SK-N-SH treated with all-trans-retinoic acid at 6 μM for 48 hours (cell line): Measurements from ENCODE around the gene DNASE2B.
"Not testable (repeated sequence)": the region's sequence is repeated elsewhere in the genome, so short reads cannot be mapped to it uniquely, and the experiment has no call there.

ENCODE experiments used
- ATAC-seq: fragments of 200-7000 bp; cut with Tn5 transposase; 3 replicates; pipeline ENCODE4 v1.9.1; 2020; ENCODE audit warnings: mild to moderate bottlenecking, moderate library complexity
- ARNTL ChIP-seq: fragments of 450-650 bp; formaldehyde crosslinking; IDR thresholded peaks from 2 replicates; pipeline ENCODE4 v1.5.0; 2020; ENCODE audit warnings: low read depth, mild to moderate bottlenecking, moderate library complexity, borderline replicate concordance
- CREB5 ChIP-seq: fragments of 250-450 bp; sonication (Bioruptor Pico); IDR thresholded peaks from 2 replicates; pipeline ENCODE4 v1.5.1; 2020; ENCODE audit warnings: low read depth, mild to moderate bottlenecking, moderate library complexity
- CSDC2 ChIP-seq: fragments of 250-450 bp; sonication (Bioruptor Pico); IDR thresholded peaks from 2 replicates; pipeline ENCODE4 v1.5.0; 2020; ENCODE audit warnings: mild to moderate bottlenecking, moderate library complexity
- CSRNP3 ChIP-seq: fragments of 250-450 bp; sonication (Bioruptor Pico); IDR thresholded peaks from 2 replicates; pipeline ENCODE4 v1.5.1; 2021; ENCODE audit warnings: mild to moderate bottlenecking, moderate library complexity
- ESRRG ChIP-seq: fragments of 250-450 bp; sonication (Bioruptor Pico); IDR thresholded peaks from 2 replicates; pipeline ENCODE4 v1.6.1; 2021; ENCODE audit warnings: mild to moderate bottlenecking
- GLIS3 ChIP-seq: fragments of 250-450 bp; sonication (Bioruptor Pico); IDR thresholded peaks from 2 replicates; pipeline ENCODE4 v1.5.0; 2020; ENCODE audit warnings: mild to moderate bottlenecking, moderate library complexity
- ISL1 ChIP-seq: fragments of 250-450 bp; sonication (Bioruptor Pico); IDR thresholded peaks from 2 replicates; pipeline ENCODE4 v2.1.2; 2022; ENCODE audit warnings: mild to moderate bottlenecking, moderate library complexity
- OSR1 ChIP-seq: fragments of 250-450 bp; sonication (Bioruptor Pico); IDR thresholded peaks from 2 replicates; pipeline ENCODE4 v1.8.0; 2022; ENCODE audit warnings: moderate library complexity, mild to moderate bottlenecking, inconsistent platforms
- PATZ1 ChIP-seq: fragments of 250-450 bp; sonication (Bioruptor Pico); IDR thresholded peaks from 2 replicates; pipeline ENCODE4 v1.8.0; 2020; ENCODE audit warnings: mild to moderate bottlenecking, moderate library complexity, borderline replicate concordance
- PPARA ChIP-seq: fragments of 250-450 bp; sonication (Bioruptor Pico); IDR thresholded peaks from 2 replicates; pipeline ENCODE4 v1.5.0; 2020; ENCODE audit warnings: mild to moderate bottlenecking, borderline replicate concordance
- RARB ChIP-seq: fragments of 250-450 bp; sonication (Bioruptor Pico); IDR thresholded peaks from 2 replicates; pipeline ENCODE4 v1.8.0; 2021; ENCODE audit warnings: mild to moderate bottlenecking, moderate library complexity
- SNAI2 ChIP-seq: fragments of 250-450 bp; sonication (Bioruptor Pico); IDR thresholded peaks from 2 replicates; pipeline ENCODE4 v1.5.0; 2020; ENCODE audit warnings: mild to moderate bottlenecking, moderate library complexity
- TCF4 ChIP-seq: fragments of 250-450 bp; sonication (Bioruptor Pico); IDR thresholded peaks from 2 replicates; pipeline ENCODE4 v1.8.0; 2021; ENCODE audit warnings: mild to moderate bottlenecking, moderate library complexity, borderline replicate concordance
- TSHZ2 ChIP-seq: fragments of 250-450 bp; sonication (Bioruptor Pico); IDR thresholded peaks from 2 replicates; pipeline ENCODE4 v1.5.0; 2020; ENCODE audit warnings: mild to moderate bottlenecking, moderate library complexity
- ZC3H10 ChIP-seq: fragments of 250-450 bp; sonication (Bioruptor Pico); IDR thresholded peaks from 2 replicates; pipeline ENCODE4 v1.5.1; 2021; ENCODE audit warnings: mild to moderate bottlenecking, moderate library complexity
- ZFP3 ChIP-seq: fragments of 250-450 bp; sonication (Bioruptor Pico); IDR thresholded peaks from 2 replicates; pipeline ENCODE4 v1.5.0; 2020; ENCODE audit warnings: mild to moderate bottlenecking, moderate library complexity
- ZNF565 ChIP-seq: fragments of 450-650 bp; formaldehyde crosslinking; conservative IDR thresholded peaks from 2 replicates; pipeline ENCODE4 v1.5.0; 2020; ENCODE audit warnings: low read depth, mild to moderate bottlenecking, moderate library complexity
- ZNF70 ChIP-seq: fragments of 450-650 bp; formaldehyde crosslinking; IDR thresholded peaks from 2 replicates; pipeline ENCODE4 v1.5.0; 2020; ENCODE audit warnings: mild to moderate bottlenecking, moderate library complexity
- ZNF8 ChIP-seq: fragments of 450-650 bp; formaldehyde crosslinking; IDR thresholded peaks from 2 replicates; pipeline ENCODE4 v1.5.0; 2020; ENCODE audit warnings: mild to moderate bottlenecking, moderate library complexity
- TF ChIP-seq, protein P1 (sequence below): fragments of 250-450 bp; sonication (Bioruptor Pico); IDR thresholded peaks from 2 replicates; pipeline ENCODE4 v1.8.0; 2021; ENCODE audit warnings: low read depth, mild to moderate bottlenecking, moderate library complexity, borderline replicate concordance

The DNASE2B gene

DNA sequence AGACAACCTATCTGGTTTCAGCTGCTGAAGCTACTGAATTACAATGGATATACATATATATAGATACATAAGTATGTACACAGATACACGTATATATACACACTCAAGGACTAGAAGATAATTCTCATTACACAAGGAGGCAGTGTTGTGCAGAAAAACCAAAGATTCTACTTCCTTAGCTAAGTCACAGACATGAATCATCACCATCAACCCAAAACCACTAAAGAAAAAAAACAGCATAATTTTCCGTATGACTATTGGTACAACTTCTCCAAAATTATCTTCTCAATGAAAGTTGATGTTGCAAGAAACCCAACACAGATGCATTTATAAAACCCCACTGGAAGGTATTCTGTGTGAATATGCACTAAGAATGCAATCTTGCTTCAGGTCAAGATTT lies 44.0 kb downstream of the DNASE2B start:
- TF ChIP-seq ISL1 (CRISPR knock-in tag) (no peak), ZNF70 (CRISPR knock-in tag) (no peak), GLIS3 (CRISPR knock-in tag) (no peak), ZC3H10 (CRISPR knock-in tag) (no peak), ZFP3 (CRISPR knock-in tag) (no peak), RARB (CRISPR knock-in tag) (no peak), SNAI2 (CRISPR knock-in tag) (no peak), PPARA (no peak), OSR1 (CRISPR knock-in tag) (no peak), CSDC2 (no peak), TCF4 (CRISPR knock-in tag) (no peak), TSHZ2 (no peak), ARNTL (no peak)
- TF ChIP-seq, protein P1, sequence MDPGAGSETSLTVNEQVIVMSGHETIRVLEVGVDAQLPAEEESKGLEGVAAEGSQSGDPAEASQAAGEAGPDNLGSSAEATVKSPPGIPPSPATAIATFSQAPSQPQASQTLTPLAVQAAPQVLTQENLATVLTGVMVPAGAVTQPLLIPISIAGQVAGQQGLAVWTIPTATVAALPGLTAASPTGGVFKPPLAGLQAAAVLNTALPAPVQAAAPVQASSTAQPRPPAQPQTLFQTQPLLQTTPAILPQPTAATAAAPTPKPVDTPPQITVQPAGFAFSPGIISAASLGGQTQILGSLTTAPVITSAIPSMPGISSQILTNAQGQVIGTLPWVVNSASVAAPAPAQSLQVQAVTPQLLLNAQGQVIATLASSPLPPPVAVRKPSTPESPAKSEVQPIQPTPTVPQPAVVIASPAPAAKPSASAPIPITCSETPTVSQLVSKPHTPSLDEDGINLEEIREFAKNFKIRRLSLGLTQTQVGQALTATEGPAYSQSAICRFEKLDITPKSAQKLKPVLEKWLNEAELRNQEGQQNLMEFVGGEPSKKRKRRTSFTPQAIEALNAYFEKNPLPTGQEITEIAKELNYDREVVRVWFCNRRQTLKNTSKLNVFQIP (CRISPR knock-in tag), result no peak
- ATAC-seq, result peak; percentile 97

GRCh38 chr1:84442747-84443646 lies 44.7 kb downstream of the DNASE2B start:
- ATAC-seq, result not testable (repeated sequence)

- not testable (repeated sequence) for ATAC-seq
Observed at GRCh38 chr1:84448704-84449103, 50.4 kb downstream of the DNASE2B start.

- TF ChIP-seq PPARA, result no peak
- TF ChIP-seq ZNF565 (CRISPR knock-in tag), result no peak
- no peak for TF ChIP-seq ESRRG (CRISPR knock-in tag)
- no peak for ATAC-seq
Observed at GRCh38 chr1:84450910-84451309, 52.6 kb downstream of the DNASE2B start.

DNA sequence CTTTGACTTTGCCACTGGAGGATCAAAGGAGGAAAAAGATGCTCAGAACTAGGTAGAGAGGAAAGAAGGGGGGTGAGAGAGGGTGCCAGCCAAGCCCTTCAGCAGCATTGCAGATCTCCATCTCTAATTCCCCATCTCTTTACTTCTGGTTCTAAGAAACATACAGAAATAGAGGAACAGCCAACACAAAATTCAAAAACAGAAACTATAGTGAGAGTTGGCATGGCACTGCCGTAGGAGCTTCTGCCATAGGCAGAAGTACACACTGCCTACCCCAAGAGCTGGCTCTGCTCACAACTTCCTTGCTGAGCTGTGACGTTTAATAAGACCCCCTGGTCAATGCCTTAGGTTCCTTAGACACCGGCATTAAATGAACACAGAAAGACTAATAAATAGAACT lies 54.2 kb downstream of the DNASE2B start:
- ATAC-seq, result no peak
- TF ChIP-seq OSR1 (CRISPR knock-in tag), result no peak
- no peak for TF ChIP-seq CSRNP3
- no peak for TF ChIP-seq ARNTL
- no peak for TF ChIP-seq PATZ1 (CRISPR knock-in tag)
- no peak for TF ChIP-seq CREB5
- no peak for TF ChIP-seq TSHZ2
- no peak for TF ChIP-seq ESRRG (CRISPR knock-in tag)
- TF ChIP-seq, protein P1 (CRISPR knock-in tag), result no peak
- TF ChIP-seq ZNF565 (CRISPR knock-in tag), result no peak
- no peak for TF ChIP-seq CSDC2
- TF ChIP-seq RARB (CRISPR knock-in tag), result no peak
- TF ChIP-seq ZNF8 (CRISPR knock-in tag), result no peak
